HL-60/S4 (cell line): ENCODE results near the gene DAZAP2.
"Not testable (repeated sequence)": the region's sequence is repeated elsewhere in the genome, so short reads cannot be mapped to it uniquely, and the experiment has no call there.

Source experiments
- in situ Hi-C: fragments of 300-500 bp; cut with MboI; formaldehyde crosslinking; loops from 2 replicates; pipeline ENCODE4 v1.14.3; 2022; ENCODE audit warnings: low sequenced_read_pairs

The DAZAP2 gene

GRCh38 chr12:51217133-51217967 lies 21.3 kb upstream of the DAZAP2 start:
- in situ Hi-C loops = no loop called here

GRCh38 chr12:51217968-51218606 lies 20.5 kb upstream of the DAZAP2 start, which contains the start of gene POU6F1:
Gene POU6F1, minus strand, starts transcription at chr12:51218062. Its CDS starts 11,226 bp downstream, at chr12:51206836.
- in situ Hi-C loops = no loop called here

- in situ Hi-C loops = no loop called here
These were observed 19.9 kb upstream of the DAZAP2 start for GRCh38 chr12:51218607-51219161.

GRCh38 chr12:51219322-51219721 lies 19.3 kb upstream of the DAZAP2 start:
- in situ Hi-C loops = no loop called here

- in situ Hi-C loops = not testable (repeated sequence)
These were observed 18.8 kb upstream of the DAZAP2 start for GRCh38 chr12:51219857-51220256.

GRCh38 chr12:51222461-51222860 lies 16.2 kb upstream of the DAZAP2 start:
- in situ Hi-C loops = no loop called here

DNA sequence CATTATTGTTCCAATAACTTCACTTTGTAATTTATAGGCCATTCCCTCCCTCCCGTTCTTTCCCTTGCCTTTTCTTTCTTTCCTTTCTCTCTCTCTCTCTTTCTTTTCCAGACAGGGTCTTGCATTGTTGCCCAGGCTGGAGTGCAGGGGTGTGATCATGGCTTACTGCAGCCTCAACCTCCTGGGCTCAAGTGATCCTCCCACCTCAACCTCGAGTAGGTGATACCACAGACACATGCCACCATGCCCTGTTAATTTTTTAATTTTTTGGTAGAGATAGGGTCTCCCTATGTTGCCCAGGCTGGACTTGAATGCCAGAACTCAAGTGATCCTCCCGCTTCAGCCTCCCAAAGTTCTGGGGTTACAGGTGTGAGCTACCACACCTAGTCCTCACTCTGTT lies 14.0 kb upstream of the DAZAP2 start:
- in situ Hi-C loops = no loop called here

DNA sequence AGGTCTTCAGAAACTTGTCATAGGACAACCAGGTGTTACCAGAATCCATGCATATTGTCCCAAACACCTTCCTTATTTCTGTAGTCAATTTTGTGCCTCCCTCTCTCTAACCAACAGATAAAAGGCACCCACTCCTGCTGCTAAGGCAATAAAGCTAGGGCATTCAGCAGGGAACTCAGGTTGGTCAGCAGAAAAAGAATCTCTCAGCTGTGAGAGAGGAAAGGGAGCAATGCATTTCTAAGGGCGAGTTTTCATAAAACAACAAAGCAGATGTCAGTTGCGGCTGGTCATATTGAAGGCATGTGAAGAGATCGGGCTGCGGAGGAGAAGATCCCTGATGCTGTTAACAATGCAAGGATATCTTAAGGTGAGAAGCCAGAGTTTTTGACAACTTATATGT lies 13.4 kb upstream of the DAZAP2 start:
- in situ Hi-C loops = no loop called here

GRCh38 chr12:51225771-51226170 lies 12.9 kb upstream of the DAZAP2 start:
- in situ Hi-C loops = no loop called here

GRCh38 chr12:51227112-51227511 lies 11.5 kb upstream of the DAZAP2 start:
- in situ Hi-C loops = not testable (repeated sequence)

DNA sequence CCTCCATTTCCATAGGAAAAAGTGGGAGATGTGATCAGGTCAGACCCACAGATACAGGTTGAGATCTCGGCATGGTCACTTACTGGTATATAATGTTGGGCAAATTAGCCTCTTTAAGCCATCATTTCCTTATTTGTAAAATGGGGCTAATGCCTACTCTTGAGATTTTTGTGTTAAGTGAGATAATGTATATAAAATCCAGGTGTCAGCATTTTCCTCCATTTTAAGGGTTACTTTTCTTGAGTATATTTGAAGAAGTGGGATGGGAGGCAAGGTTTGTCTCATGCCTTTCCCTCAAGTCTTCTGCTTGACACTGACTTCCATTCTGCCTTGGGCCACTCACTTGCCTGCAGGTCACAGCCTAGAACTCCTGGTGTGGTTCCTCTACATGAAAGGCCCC lies 10.7 kb upstream of the DAZAP2 start:
- in situ Hi-C loops = no loop called here

GRCh38 chr12:51229116-51229809 lies 9.4 kb upstream of the DAZAP2 start:
- in situ Hi-C loops = no loop called here

DNA sequence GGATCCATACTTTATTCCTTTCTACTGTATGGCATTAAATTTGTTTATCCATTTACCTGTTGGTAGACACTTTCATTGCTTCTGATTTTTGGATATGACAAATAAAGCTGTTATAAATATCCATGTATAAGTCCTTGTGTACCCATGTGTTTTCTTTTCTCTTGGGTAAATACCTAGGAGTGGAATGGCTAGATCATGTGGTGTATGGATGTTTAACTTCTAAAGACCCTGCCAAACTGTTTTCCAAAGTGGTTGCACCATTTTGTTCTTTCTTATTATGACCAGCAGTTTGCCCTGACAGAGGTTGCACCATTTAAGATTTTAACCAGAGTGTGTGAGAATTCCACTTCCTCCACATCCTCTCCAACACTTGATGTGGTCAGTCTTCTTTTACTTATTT lies 6.0 kb upstream of the DAZAP2 start:
- in situ Hi-C loops = no loop called here

GRCh38 chr12:51234530-51234929 lies 4.1 kb upstream of the DAZAP2 start:
- in situ Hi-C loops = no loop called here

DNA sequence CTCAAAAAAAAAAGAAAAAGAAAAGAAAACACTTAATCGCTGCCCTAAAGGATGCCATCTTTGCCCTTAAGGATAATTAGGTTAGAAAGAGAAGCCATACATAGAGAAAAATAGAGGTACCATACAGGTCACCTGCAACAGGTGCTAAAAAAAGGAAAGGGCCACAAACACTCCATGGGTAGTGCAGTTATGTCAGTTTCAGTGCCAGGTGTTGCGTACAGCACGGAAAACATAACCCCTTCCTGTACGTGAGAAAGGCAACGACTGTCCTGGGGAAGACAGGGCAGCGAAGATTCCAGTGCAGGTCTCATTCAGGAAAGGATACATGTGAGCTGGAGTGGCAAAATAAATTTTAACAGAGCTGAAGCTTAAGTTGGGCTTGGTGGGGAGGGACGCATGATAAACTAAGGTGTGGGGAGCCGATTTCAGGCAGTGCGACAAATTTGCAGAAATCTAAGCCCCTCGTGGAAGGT lies 553 bp upstream of the DAZAP2 start:
- in situ Hi-C loops = no loop called here

DNA sequence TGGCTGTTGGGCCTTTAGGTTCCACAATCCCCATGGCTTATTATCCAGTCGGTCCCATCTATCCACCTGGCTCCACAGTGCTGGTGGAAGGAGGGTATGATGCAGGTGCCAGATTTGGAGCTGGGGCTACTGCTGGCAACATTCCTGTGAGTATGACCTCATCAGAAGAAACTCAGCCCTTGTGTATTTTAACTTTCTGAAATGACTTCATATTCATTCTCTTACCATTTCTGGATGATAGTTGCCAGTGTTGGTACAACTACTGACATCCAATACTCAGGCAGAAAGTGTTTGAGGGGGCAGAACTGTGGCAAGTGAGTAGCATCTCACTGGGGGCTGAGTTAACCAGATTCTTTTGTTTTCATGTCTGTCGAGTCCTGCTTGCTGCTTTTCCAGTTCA lies 2.3 kb downstream of the DAZAP2 start:
- in situ Hi-C loops = no loop called here

DNA sequence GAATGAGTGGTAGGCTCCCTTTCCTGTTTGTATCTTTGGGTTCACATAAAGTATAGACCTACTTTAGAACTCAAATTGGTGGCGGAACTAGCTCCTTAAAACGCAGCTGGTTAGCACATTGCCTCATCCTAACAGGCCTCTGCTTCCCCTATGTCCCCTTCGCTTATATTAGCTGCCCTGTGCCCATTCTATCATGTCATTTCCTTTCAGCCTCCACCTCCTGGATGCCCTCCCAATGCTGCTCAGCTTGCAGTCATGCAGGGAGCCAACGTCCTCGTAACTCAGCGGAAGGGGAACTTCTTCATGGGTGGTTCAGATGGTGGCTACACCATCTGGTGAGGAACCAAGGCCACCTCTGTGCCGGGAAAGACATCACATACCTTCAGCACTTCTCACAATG lies 3.5 kb downstream of the DAZAP2 start:
- in situ Hi-C loops = no loop called here

DNA sequence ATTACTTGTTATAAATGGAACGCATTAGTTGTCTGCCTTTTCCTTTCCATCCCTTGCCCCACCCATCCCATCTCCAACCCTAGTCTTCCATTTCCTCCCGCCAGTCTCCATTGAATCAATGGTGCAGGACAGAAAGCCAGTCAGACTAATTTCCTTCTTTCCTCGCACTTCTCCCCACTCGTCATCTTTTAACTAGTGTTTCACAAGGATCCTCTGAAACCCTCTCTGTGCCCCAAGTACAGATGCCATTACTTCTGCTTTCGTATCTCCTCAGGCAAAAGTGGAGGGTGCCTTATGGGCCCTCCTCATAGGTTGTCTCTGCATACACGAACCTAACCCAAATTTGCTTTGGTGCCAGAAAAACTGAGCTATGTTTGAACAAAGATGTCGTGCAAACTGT lies 4.2 kb downstream of the DAZAP2 start:
- in situ Hi-C loops = no loop called here

DNA sequence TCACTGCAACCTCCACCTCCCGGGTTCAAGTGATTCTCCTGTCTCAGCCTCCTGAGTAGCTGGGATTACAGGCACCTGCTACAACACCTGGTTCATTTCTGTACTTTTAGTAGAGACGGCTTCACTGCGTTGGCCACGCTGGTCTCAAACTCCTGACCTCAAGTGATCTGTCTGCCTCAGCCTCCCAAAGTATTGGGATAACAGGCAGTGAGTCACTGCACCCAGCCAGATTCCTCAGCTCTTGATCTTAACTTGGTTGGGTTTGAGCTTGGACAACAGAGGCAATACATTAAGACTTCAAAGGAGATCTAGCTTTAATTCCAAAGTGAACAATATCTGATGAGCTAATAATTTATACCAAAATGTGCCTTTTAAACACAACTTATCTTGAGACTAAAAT lies 5.6 kb downstream of the DAZAP2 start:
- in situ Hi-C loops = no loop called here

DNA sequence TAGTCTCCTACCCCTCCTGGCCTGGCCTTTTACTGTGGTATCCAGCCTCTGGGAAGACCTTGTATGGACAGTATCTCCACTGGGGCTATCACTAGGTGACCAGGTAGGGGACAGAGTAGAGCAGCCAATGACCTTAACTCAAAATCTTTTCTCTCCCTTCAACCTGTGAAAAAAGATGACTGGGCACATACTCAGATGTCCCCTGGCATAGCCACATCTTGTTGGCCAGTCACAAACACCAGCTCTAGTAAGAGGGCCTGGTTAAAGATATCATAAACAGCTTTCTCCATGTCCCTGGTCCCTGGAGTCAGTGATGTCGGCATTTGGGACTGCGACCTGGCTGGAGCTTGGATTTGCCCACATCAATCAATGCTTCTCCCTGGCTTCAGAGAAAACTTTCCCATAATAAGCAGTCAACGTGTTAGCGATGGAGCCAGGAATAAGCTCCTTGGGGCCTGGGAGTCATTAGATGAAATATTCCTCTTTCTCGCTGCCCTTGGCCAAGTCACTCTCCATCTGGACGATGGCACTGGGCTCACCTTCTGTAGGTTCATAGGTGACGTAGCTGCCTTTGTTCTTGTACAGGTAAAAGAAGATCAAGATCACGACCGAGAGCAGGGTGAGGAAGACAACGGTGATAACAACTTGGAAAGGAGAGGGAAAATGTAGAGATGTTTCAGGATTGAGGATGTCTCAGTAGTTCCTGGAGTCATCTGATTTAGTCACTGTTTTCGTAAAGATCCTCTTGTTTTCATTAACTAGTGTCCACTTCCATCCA lies 7.0 kb downstream of the DAZAP2 start:
- in situ Hi-C loops = no loop called here
